ENCODE data around the gene KCNMA1.
"Not testable (repeated sequence)": the region's sequence is repeated elsewhere in the genome, so short reads cannot be mapped to it uniquely, and the experiment has no call there.

The KCNMA1 gene

DNA sequence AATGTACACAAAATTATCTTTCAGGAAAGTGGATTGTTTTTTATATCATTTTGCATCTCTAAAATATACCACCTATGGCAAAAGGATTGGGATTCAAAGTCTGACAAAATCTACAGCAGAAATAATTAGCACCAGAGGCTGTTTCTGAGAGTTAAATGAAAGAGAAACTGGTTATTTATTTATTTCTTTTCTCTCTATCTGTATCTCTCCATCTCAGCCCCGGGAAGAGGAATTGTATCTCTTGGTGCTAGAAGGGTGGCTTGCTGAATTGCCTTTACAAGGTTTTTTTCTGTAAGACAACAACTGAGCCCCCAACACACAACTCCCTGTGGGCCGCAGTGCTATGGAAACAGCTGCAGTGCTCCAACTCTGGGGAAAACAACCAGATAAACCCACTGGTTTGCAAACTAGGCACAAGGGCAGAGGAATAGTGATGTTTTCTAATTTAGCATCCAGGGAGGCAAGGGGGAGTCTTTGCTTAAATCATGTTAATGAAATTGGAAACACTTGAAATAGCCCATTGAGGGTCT is 249.0 kb downstream of the KCNMA1 start:
- H3K4me3 ChIP-seq (ENCODE audit: low read depth, low read length): no peak overlapping the region
- no peak for DNase-seq (ENCODE audit: low read depth)
- TF ChIP-seq, protein P1, sequence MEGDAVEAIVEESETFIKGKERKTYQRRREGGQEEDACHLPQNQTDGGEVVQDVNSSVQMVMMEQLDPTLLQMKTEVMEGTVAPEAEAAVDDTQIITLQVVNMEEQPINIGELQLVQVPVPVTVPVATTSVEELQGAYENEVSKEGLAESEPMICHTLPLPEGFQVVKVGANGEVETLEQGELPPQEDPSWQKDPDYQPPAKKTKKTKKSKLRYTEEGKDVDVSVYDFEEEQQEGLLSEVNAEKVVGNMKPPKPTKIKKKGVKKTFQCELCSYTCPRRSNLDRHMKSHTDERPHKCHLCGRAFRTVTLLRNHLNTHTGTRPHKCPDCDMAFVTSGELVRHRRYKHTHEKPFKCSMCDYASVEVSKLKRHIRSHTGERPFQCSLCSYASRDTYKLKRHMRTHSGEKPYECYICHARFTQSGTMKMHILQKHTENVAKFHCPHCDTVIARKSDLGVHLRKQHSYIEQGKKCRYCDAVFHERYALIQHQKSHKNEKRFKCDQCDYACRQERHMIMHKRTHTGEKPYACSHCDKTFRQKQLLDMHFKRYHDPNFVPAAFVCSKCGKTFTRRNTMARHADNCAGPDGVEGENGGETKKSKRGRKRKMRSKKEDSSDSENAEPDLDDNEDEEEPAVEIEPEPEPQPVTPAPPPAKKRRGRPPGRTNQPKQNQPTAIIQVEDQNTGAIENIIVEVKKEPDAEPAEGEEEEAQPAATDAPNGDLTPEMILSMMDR (IDR thresholded peaks at IDR 0.05; ENCODE audit: insufficient read depth, low read depth, low read length, missing control alignments): no peak

- not testable (repeated sequence) for H3K4me3 ChIP-seq (ENCODE audit: low read depth, low read length); DNase-seq (ENCODE audit: low read depth)
Measured at GRCh38 chr10:77387701-77388100, 249.9 kb downstream of the KCNMA1 start.

GRCh38 chr10:77387247-77387646 is 250.4 kb downstream of the KCNMA1 start:
- no peak for DNase-seq (ENCODE audit: low read depth)
- H3K4me3 ChIP-seq (ENCODE audit: low read depth, low read length): no peak overlapping the region
- TF ChIP-seq, protein P1 (IDR thresholded peaks at IDR 0.05; ENCODE audit: insufficient read depth, low read depth, low read length, missing control alignments): no peak

DNA sequence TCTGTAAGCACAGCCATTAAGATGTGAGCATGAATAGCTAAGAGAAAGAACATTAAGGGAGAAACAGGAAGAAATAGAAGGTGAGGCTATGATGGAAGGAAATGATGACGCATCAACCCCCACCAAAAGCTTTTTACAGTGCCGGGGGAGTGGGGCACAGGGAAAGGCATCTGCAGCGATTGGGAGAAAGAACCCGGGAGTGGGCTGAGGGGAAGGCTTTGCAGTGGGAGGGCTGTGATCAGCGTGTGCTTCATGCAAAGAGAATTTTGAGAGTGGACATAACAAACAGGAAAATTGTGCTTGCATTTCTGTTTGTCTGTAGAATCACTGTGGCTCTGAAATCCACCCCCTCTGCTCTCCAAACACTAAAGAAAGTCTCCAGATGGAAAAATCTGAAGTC is 250.8 kb downstream of the KCNMA1 start:
- no peak overlapping the region for H3K4me3 ChIP-seq (ENCODE audit: low read depth, low read length)
- TF ChIP-seq, protein P1 (IDR thresholded peaks at IDR 0.05; ENCODE audit: insufficient read depth, low read depth, low read length, missing control alignments): no peak
- no peak for DNase-seq (ENCODE audit: low read depth)

GRCh38 chr10:77386365-77386764 is 251.2 kb downstream of the KCNMA1 start:
- no peak for DNase-seq (ENCODE audit: low read depth)
- TF ChIP-seq, protein P1 (IDR thresholded peaks at IDR 0.05; ENCODE audit: insufficient read depth, low read depth, low read length, missing control alignments): no peak
- H3K4me3 ChIP-seq (ENCODE audit: low read depth, low read length): no peak overlapping the region

DNA sequence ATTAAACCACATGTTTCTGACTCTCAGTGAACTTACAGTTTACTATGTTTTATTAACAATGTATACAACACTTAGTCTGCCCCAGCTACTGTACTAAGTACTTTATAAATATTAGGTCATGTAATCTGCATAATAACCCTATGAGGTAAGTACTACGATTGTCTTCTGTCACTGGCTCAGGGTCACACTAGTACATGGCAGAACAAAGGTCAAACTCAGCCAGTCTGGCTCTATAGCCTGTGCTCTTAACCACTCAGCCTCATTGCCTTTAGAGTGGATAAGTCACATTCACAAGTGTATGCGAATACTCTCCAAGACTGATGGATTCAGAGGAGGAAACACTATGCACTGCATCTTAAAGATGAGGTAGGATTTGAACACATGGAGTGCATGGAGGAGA is 252.3 kb downstream of the KCNMA1 start:
- no peak overlapping the region for H3K4me3 ChIP-seq (ENCODE audit: low read depth, low read length)
- TF ChIP-seq, protein P1 (IDR thresholded peaks at IDR 0.05; ENCODE audit: insufficient read depth, low read depth, low read length, missing control alignments): no peak
- no peak for DNase-seq (ENCODE audit: low read depth)

DNA sequence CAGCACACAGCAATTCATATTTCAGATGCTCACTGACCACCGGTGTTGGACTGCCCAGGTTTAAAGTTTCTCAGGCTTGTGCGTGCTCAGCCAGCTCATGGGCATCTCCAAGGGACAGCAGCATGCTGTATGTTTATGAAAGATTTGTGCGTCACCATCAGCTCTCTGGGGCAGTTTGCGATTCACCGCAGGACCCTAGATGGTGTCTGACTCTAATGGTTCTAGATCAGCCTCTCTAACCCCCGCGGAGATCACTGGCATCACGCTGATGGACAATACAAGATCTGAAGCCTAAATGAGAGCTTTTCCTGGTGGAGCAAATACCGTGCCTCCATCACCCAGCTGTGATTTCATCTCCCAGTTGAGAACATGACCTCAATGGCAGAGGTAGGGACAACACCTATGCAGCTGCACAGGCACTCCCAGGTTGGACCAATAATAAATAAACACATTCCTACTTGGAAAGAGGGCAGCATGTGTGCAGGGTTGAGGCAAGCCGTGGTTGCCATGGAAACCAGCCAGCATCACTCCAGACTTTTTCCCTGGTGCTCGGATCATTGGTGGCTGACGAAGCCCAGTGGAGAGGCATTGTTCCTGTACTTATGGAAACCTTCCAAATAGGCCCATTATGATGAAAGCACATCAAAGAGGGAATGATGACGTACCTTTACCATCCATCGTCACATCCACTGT is 253.6 kb downstream of the KCNMA1 start:
- no peak for DNase-seq (ENCODE audit: low read depth)
- TF ChIP-seq, protein P1 (IDR thresholded peaks at IDR 0.05; ENCODE audit: insufficient read depth, low read depth, low read length, missing control alignments): no peak
- no peak overlapping the region for H3K4me3 ChIP-seq (ENCODE audit: low read depth, low read length)

Measured in GM12865 (cell line).